Fibroblast of pulmonary artery (primary cell): ENCODE results near the gene MROH8.
A peak's percentile ranks its signal among the peaks of the same experiment; 100 is the strongest.
"Not testable (repeated sequence)": the region's sequence is repeated elsewhere in the genome, so short reads cannot be mapped to it uniquely, and the experiment has no call there.

ENCODE experiments used
- DNase-seq: peaks from one replicate; pipeline ENCODE4 v3.0.0-alpha.2; 2010; ENCODE audit warnings: low read depth
- H3K4me3 ChIP-seq: replicated peaks from 2 replicates; pipeline ENCODE4 v1.5.1; 2011; ENCODE audit warnings: low read depth, mild to moderate bottlenecking, control low read depth, low read length, moderate library complexity
- CTCF ChIP-seq: IDR thresholded peaks from 2 replicates; pipeline ENCODE4 v1.5.1; 2011; ENCODE audit warnings: mild to moderate bottlenecking, control low read depth, low read length, inconsistent platforms; ENCODE audit errors: missing control alignments

Gene MROH8

DNA sequence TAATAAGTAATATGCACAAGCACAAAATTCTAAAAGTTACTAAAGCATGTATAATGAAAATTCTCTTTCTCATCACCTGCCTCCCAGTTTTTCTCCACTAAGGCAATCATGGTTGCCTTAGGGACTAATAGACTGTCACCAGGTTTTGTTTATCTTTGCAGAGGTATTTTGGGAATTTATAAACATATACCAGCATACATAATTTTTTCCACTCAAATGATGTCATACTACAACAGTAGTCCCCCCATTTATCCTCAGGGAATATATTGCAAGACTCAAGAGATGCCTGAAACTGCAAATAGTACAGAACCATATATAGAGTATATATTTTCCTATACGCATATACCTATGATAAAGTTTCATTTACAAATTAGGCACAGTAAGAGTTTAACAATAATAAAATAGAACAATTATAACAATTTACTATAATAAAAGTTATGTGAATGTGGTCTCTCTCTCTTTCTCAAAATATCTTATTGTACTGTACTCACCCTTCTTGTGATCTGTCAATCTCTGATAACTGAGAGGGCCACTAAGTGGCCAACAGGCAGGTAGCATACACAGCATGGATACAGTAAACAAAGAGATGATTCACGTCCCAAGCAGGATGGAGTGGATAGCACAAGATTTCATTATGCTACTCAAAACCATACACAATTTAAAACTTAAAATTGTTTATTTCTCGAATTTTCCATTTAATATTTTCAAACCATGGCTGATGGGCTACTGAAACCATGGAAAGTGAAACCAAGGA lies 103.2 kb downstream of the MROH8 start:
- H3K4me3 ChIP-seq: no peak overlapping the region
- DNase-seq: no peak
- no peak for TF ChIP-seq CTCF

GRCh38 chr20:37072293-37073196 lies 106.8 kb downstream of the MROH8 start:
- no peak overlapping the region for H3K4me3 ChIP-seq
- no peak for TF ChIP-seq CTCF
- no peak for DNase-seq

DNA sequence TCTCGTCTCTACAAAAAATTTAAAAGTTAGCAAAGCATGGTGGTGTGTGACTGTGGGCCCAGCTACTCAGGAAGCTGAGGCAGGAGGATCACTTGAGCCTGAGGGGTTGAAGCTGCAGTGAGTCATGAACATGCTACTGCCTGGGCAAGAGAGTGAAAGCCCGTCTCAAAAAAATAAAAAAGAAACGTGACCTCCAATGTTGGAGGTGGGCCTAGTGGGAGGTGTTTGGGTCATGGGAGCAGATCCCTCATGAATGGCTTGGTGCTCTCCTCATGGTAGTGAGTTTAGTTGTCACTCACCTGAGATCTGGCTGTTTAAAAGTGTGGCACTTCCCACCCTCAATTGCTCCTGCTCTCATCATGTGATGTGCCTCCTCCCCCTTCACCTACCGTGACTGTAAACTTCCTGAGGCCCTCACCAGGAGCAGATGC lies 107.9 kb downstream of the MROH8 start:
- no peak overlapping the region for H3K4me3 ChIP-seq
- DNase-seq: peak; percentile 18
- no peak for TF ChIP-seq CTCF

- not testable (repeated sequence) for DNase-seq, H3K4me3 ChIP-seq
Observed at GRCh38 chr20:37069563-37069962, 109.8 kb downstream of the MROH8 start.

DNA sequence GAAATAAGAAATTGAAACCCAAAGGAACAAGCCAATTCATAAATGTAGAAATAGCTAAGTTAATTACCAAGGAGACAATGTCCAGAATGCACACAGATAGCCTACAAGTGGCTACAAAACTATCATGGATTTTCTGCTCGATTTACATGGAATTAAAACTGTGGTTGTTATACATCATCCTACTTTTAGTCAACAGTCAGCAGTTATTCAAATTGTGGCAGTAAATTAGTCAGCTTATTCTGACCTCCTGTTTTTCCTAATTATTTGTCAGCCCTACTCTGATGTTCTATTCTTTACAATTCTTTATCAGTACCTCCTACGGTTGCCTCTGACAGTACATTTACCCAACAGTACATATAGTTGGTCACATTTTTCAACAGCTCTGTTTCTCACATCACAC lies 113.2 kb downstream of the MROH8 start:
- DNase-seq: no peak
- no peak overlapping the region for H3K4me3 ChIP-seq
- no peak for TF ChIP-seq CTCF

- no peak for TF ChIP-seq CTCF
- H3K4me3 ChIP-seq: no peak overlapping the region
- DNase-seq: no peak
Observed at GRCh38 chr20:37055276-37055675, 124.1 kb downstream of the MROH8 start.

DNA sequence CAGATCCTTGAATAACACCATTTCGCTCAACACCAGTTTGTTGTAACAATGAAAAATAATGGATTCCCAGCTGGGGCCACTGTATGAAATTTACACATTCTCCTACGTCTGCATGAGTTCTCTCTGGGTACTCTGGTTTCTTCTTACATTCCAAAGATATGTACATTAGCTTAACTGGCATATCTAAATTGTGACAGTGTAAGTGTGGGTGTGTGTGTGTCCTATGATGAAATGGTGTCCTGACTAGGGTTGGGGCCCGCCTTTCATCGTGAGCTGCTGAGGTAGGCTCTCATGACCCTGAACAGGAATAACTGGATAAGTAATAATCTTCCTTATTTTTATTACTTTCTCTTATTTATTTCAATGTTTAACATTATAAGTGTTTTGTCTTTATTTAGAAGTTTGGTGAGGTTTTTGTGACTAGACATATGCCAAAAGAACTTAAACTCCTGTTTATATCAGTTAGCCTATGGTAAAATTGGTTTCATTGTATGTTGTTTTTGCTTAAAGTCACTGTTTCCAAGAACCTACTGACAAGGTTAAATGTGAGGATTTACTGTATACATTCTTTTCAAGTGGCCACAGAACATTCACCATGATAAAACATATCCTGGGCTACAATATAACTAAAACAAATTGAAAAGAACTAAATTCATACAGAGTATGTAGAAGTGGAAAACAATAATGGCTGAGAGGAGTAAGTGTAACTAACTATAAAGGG lies 126.0 kb downstream of the MROH8 start:
- TF ChIP-seq CTCF: no peak
- no peak for DNase-seq
- no peak overlapping the region for H3K4me3 ChIP-seq
